ENCODE results near the gene HGFAC.

Gene HGFAC

GRCh38 chr4:3476341-3476747, 34.6 kb downstream of the HGFAC start:
- no peak for DNase-seq (ENCODE audit: low read depth)
- no peak overlapping the region for H3K4me3 ChIP-seq (ENCODE audit: low read depth, low read length)
- no peak for TF ChIP-seq CTCF (IDR thresholded peaks at IDR 0.05; ENCODE audit: control insufficient read depth, extremely low read depth, insufficient read depth)

GRCh38 chr4:3476936-3477749, 35.4 kb downstream of the HGFAC start:
- H3K4me3 ChIP-seq (ENCODE audit: low read depth, low read length): no peak overlapping the region
- no peak for TF ChIP-seq CTCF (IDR thresholded peaks at IDR 0.05; ENCODE audit: control insufficient read depth, extremely low read depth, insufficient read depth)
- no peak for DNase-seq (ENCODE audit: low read depth)

GRCh38 chr4:3477750-3478430, 36.1 kb downstream of the HGFAC start:
- no peak for TF ChIP-seq CTCF (IDR thresholded peaks at IDR 0.05; ENCODE audit: control insufficient read depth, extremely low read depth, insufficient read depth)
- no peak overlapping the region for H3K4me3 ChIP-seq (ENCODE audit: low read depth, low read length)
- DNase-seq (ENCODE audit: low read depth): no peak

- DNase-seq (ENCODE audit: low read depth): no peak
- TF ChIP-seq CTCF (IDR thresholded peaks at IDR 0.05; ENCODE audit: control insufficient read depth, extremely low read depth, insufficient read depth): no peak
- no peak overlapping the region for H3K4me3 ChIP-seq (ENCODE audit: low read depth, low read length)
Measured at GRCh38 chr4:3478446-3479357, 36.9 kb downstream of the HGFAC start.

DNA sequence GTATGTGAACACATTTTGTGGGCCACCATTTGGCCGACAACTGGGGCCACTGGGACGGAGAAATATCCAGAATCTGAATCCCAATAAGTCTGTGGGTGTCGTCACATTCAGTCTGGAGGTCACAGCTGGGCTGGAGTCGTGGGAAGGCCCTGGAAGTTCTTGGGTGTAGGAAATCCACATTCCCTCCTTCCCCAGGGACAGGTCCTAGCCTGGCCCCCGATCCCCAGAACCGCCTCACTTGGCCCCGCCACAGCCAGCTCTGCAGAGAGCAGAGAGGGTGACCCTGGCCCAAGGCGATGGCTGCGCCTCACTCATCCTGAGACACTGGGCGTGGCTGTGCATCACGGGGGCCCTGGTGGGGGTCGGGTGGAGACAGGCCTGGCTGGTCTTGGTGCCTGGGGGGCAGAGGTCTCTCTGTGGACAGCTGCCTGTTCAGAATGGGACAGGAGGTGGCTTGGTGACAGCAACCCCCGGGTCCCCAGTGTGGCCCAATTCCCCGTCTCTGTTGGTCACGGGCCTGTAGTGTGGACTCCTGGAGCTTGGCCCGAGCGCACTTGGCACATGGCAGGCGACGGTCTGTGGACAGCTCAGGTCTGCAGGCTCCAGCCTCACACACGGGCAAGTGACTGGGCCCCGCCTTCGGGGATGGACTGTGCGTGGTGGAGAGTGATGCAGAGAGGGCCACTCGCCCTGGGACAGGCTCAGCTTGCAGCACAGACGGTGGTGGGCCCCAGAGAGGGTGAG, 37.8 kb downstream of the HGFAC start:
- TF ChIP-seq CTCF (IDR thresholded peaks at IDR 0.05; ENCODE audit: control insufficient read depth, extremely low read depth, insufficient read depth): no peak
- no peak for DNase-seq (ENCODE audit: low read depth)
- no peak overlapping the region for H3K4me3 ChIP-seq (ENCODE audit: low read depth, low read length)

DNA sequence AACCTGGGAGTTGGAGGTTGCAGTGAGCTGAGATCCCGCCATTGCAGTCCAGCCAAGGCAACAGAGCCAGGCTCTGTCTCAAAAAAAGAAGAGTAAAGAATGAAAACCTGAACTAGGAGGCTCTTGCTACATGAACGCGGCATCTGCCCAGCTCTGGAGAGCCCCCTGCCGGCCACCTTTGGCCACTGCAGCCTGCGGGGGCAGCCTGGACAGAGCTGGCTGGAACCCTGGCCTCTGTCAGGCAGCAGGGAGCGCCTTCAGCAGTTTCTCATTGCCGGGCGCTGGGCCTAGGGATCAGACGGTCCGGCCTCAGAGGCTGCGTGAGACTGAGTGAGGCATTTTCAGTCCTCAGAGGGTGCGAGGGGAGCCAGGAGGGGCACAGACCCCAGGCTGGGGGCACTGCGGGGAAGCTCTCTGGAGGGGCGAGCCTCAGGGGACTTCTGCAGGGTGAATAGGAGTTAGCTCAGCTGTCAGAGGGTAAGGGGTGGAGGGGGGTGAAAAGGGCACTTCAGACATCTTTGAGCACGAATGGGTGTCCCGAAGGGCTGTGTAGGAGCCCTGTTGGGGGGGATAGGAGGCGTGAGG, 38.9 kb downstream of the HGFAC start:
- DNase-seq (ENCODE audit: low read depth): peak; percentile 21
- TF ChIP-seq CTCF (IDR thresholded peaks at IDR 0.05; ENCODE audit: control insufficient read depth, extremely low read depth, insufficient read depth): peak; percentile 98
- no peak overlapping the region for H3K4me3 ChIP-seq (ENCODE audit: low read depth, low read length)

All from LNCaP clone FGC (cell line).